GM12891 (cell line): ENCODE measurements around the gene COX8C.

Experiments
- PAX5 ChIP-seq: IDR thresholded peaks from 2 replicates; pipeline ENCODE4 v1.6.1; 2011; ENCODE audit warnings: low read length, moderate library complexity, mild to moderate bottlenecking; ENCODE audit not compliant: insufficient read depth, severe bottlenecking
- POLR2A ChIP-seq: IDR thresholded peaks from 2 replicates; pipeline ENCODE4 v1.6.1; 2011; ENCODE audit warnings: low read depth, low read length, control low read depth
- POLR2AphosphoS5 ChIP-seq: IDR thresholded peaks from 2 replicates; pipeline ENCODE4 v1.6.1; 2011; ENCODE audit warnings: low read depth, low read length, control low read depth
- TAF1 ChIP-seq: IDR thresholded peaks from 2 replicates; pipeline ENCODE4 v1.6.1; 2011; ENCODE audit warnings: low read depth, low read length, control low read depth

DNA sequence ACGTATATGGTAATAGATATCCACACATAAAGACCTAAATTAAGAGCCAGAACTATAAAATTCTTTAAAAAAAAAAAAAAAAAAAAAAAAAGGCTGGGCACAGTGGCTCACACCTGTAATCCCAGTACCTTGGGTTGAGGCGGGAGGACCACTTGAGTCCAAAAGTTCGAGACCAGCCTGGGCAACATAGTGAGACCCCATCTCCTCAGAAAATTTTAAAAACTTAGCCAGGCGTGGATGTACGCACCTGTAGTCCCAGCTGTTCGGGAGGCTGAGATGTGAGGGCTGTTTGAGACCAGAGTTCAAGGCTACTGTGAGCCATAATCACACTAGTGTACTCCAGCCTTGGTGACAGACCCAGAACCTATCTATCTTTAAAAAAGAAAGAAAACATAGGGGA, 18.4 kb upstream of the COX8C start:
- TF ChIP-seq POLR2AphosphoS5: no peak
- no peak for TF ChIP-seq PAX5
- TF ChIP-seq POLR2A: no peak
- TF ChIP-seq TAF1: no peak
